IMR-90 (cell line): ENCODE results near the gene REV3L. TPM values are rescaled to one million over a fixed set of nuclear protein-coding genes. Genes with fewer than 3 reads are reported as not detected.

Experiments used
- ATAC-seq: fragments of 200-7000 bp; cut with Tn5 transposase; 2 replicates; pipeline ENCODE4 v1.9.1; 2020; ENCODE audit warnings: low read depth, mild to moderate bottlenecking, moderate library complexity
- BruUV-seq: library from RNA; stranded (reverse); fragments of 400-500 nt; replicated peaks from 2 replicates; lab custom pipeline; 2021; lab: Mats Ljungman, UMichigan
- CTCF ChIA-PET: fragments of 300-600 bp; formaldehyde crosslinking; extraction: SDS; loops from one replicate; lab custom pipeline; 2021; ENCODE audit warnings: antibody characterized with exemption; lab: Yijun Ruan, JAX
- POLR2A ChIA-PET: fragments of 300-600 bp; sonication (Branson Sonifier 250); formaldehyde crosslinking; loops from one replicate; lab custom pipeline; 2022; ENCODE audit warnings: antibody characterized with exemption; ENCODE audit not compliant: unreplicated experiment; lab: Charles Lee
- DNase-seq: peaks from one replicate; pipeline ENCODE4 v3.0.0; 2013
- H2AFZ ChIP-seq: replicated peaks from 2 replicates; pipeline ENCODE3; 2013; ENCODE audit warnings: low read length, mild to moderate bottlenecking; ENCODE audit not compliant: poor library complexity
- H2AK5ac ChIP-seq: 2 replicates; pipeline ENCODE4 v1.6.1; 2013; ENCODE audit warnings: low read depth, low read length, inconsistent platforms
- H2AK9ac ChIP-seq: replicated peaks from 2 replicates; pipeline ENCODE3; 2013; ENCODE audit warnings: mild to moderate bottlenecking, low read depth, low read length, moderate library complexity; ENCODE audit not compliant: poor library complexity
- H2BK120ac ChIP-seq: 2 replicates; pipeline ENCODE4 v1.6.1; 2013; ENCODE audit warnings: low read depth, low read length, inconsistent platforms
- H2BK15ac ChIP-seq: 3 replicates; pipeline ENCODE4 v1.6.1; 2013; ENCODE audit warnings: low read depth, low read length, inconsistent platforms
- H2BK20ac ChIP-seq: 2 replicates; pipeline ENCODE4 v1.6.1; 2013; ENCODE audit warnings: low read depth, mild to moderate bottlenecking, inconsistent platforms, low read length, moderate library complexity
- H2BK5ac ChIP-seq: 2 replicates; pipeline ENCODE4 v1.6.1; 2013; ENCODE audit warnings: mild to moderate bottlenecking, low read depth, low read length, inconsistent platforms; ENCODE audit not compliant: poor library complexity, severe bottlenecking
- H3K14ac ChIP-seq: replicated peaks from 2 replicates; pipeline ENCODE4 v1.6.1; 2013; ENCODE audit warnings: low read depth, low read length, inconsistent platforms
- H3K18ac ChIP-seq: 2 replicates; pipeline ENCODE4 v1.6.1; 2013; ENCODE audit warnings: low read depth, low read length, control low read depth
- H3K23ac ChIP-seq: 2 replicates; pipeline ENCODE4 v1.6.1; 2013; ENCODE audit warnings: low read depth, low read length, inconsistent platforms
- H3K27ac ChIP-seq: 2 replicates; pipeline ENCODE4 v1.5.1; 2013; ENCODE audit warnings: mild to moderate bottlenecking, control low read depth, low read length; ENCODE audit not compliant: insufficient read depth
- H3K27me3 ChIP-seq: 2 replicates; pipeline ENCODE4 v1.6.1; 2013; ENCODE audit warnings: low read length; ENCODE audit not compliant: control insufficient read depth, insufficient read depth
- H3K36me3 ChIP-seq: 2 replicates; pipeline ENCODE4 v1.6.1; 2013; ENCODE audit warnings: low read length, mixed read lengths; ENCODE audit not compliant: control insufficient read depth, insufficient read depth
- H3K4ac ChIP-seq: 2 replicates; pipeline ENCODE4 v1.6.1; 2013; ENCODE audit warnings: low read depth, low read length, inconsistent platforms
- H3K4me1 ChIP-seq: 2 replicates; pipeline ENCODE4 v1.6.1; 2013; ENCODE audit warnings: low read length, mixed read lengths; ENCODE audit not compliant: control insufficient read depth, insufficient read depth
- H3K4me2 ChIP-seq: 2 replicates; pipeline ENCODE4 v1.6.1; 2013; ENCODE audit warnings: low read depth, mild to moderate bottlenecking, control low read depth, low read length, moderate library complexity
- H3K4me3 ChIP-seq: 2 replicates; pipeline ENCODE4 v1.5.1; 2013; ENCODE audit warnings: low read depth, mild to moderate bottlenecking, control low read depth, low read length, moderate library complexity; ENCODE audit not compliant: insufficient read depth
- H3K56ac ChIP-seq: 2 replicates; pipeline ENCODE4 v1.6.1; 2013; ENCODE audit warnings: low read length, inconsistent platforms; ENCODE audit not compliant: insufficient read depth; ENCODE audit errors: extremely low read depth
- H3K79me1 ChIP-seq, 2 experiments: 2 replicates each; pipeline ENCODE4 v1.6.1; 2013; ENCODE audit warnings: low read length in 2 of 2, inconsistent platforms in 1 of 2, low read depth in 1 of 2
- H3K9ac ChIP-seq: 2 replicates; pipeline ENCODE4 v1.6.1; 2013; ENCODE audit warnings: low read depth, low read length, control low read depth
- H3K9me1 ChIP-seq: 2 replicates; pipeline ENCODE4 v1.6.1; 2013; ENCODE audit warnings: low read length, inconsistent platforms; ENCODE audit not compliant: insufficient read depth
- H3K9me3 ChIP-seq: 2 replicates; pipeline ENCODE4 v1.6.1; 2013; ENCODE audit warnings: low read length; ENCODE audit not compliant: control insufficient read depth, insufficient read depth
- H4K20me1 ChIP-seq: 2 replicates; pipeline ENCODE4 v1.6.1; 2013; ENCODE audit warnings: low read length, inconsistent platforms; ENCODE audit not compliant: insufficient read depth
- H4K5ac ChIP-seq: 2 replicates; pipeline ENCODE4 v1.6.1; 2013; ENCODE audit warnings: mild to moderate bottlenecking, low read depth, low read length, control low read depth
- H4K8ac ChIP-seq, 2 experiments: 2 replicates each; pipeline ENCODE4 v1.6.1; 2013; ENCODE audit warnings: low read depth in 2 of 2, low read length in 2 of 2, control low read depth in 1 of 2, inconsistent platforms in 1 of 2
- H4K91ac ChIP-seq: 2 replicates; pipeline ENCODE4 v1.6.1; 2013; ENCODE audit warnings: low read depth, low read length, inconsistent platforms; ENCODE audit not compliant: insufficient read depth
- RAD21 ChIP-seq: IDR thresholded peaks from 2 replicates; pipeline ENCODE4 v1.6.1; 2012; ENCODE audit warnings: low read length, improper control_type of control experiment
- WGBS, 2 experiments: methylation state at CpG; one replicate each; pipeline versions ENCODE4 v1.1.5 to v1.1.7; 2013; ENCODE audit warnings: missing lambda C conversion rate in 2 of 2; ENCODE audit not compliant: insufficient read length in 1 of 2; ENCODE audit errors: extremely low coverage in 2 of 2; 5-methylcytosine and 5-hydroxymethylcytosine counted together
- dilution Hi-C: fragments of 300-500 bp; cut with HindIII; formaldehyde crosslinking; loops from one replicate; pipeline ENCODE4 v1.14.3; 2018; ENCODE audit warnings: low sequenced_read_pairs; ENCODE audit not compliant: unreplicated experiment
- in situ Hi-C: fragments of 300-500 bp; cut with MboI; formaldehyde crosslinking; loops from 3 replicates; pipeline ENCODE4 v1.14.3; 2019; ENCODE audit warnings: low sequenced_read_pairs, inconsistent platforms, mixed read lengths
- intact Hi-C: fragments of 100-400 bp; cut with micrococcal nuclease; formaldehyde crosslinking; loops from 2 replicates; pipeline ENCODE4 v1.10.0; 2022
- polyA plus RNA-seq, 3 experiments: library from polyadenylated mRNA; depleted of rRNA; stranded (reverse); fragments of >200 nt; gene quantifications; 2 replicates each; pipeline ENCODE4 v1.2.3, GENCODE V29; 2012; ENCODE audit warnings: low replicate concordance in 1 of 3
- total RNA-seq: library from RNA; depleted of rRNA; stranded (reverse); fragments of >200 nt; gene quantifications from 2 replicates; pipeline ENCODE4 v1.2.3, GENCODE V29; 2012

The REV3L gene
- total and polyA plus RNA-seq, 2 of the 4 experiments (the other 2 are of a cell fraction), result 7.4 to 15.4 TPM

- H4K91ac ChIP-seq, result no peak overlapping the region
- H4K8ac ChIP-seq, result no peak overlapping the region
- H3K79me1 ChIP-seq, result peaks cover 20 to 59% of the 10 kb centered on the region in 2 experiments
- in situ Hi-C loops, result no loop called here
- H3K4me1 ChIP-seq, result peaks cover 6% of the 10 kb centered on the region
- H3K18ac ChIP-seq, result no peak overlapping the region
- no peak overlapping the region for H3K14ac ChIP-seq
- no peak overlapping the region for H3K56ac ChIP-seq
- WGBS, 2 experiments, result 100% methylated on average over 1 of the region's 1 CpG; no CpG with 5 or more reads in 1 of the 2 experiments
- H3K9me1 ChIP-seq, result peaks cover 12% of the 10 kb centered on the region
- no peak overlapping the region for H3K4ac ChIP-seq
- no peak overlapping the region for H3K27ac ChIP-seq
- no peak overlapping the region for H2AK9ac ChIP-seq
- no peak overlapping the region for H2BK120ac ChIP-seq
- no peak overlapping the region for H2BK20ac ChIP-seq
- no peak overlapping the region for H2BK15ac ChIP-seq
- H3K23ac ChIP-seq, result no peak overlapping the region
- no peak overlapping the region for H4K5ac ChIP-seq
- no peak overlapping the region for H2AFZ ChIP-seq
- peaks cover 14% of the 10 kb centered on the region; the same call in 1 of the 2 replicates for H4K20me1 ChIP-seq
- no peak overlapping the region for H3K4me2 ChIP-seq
- no peak for DNase-seq
- CTCF ChIA-PET, result interaction anchor here (0.6 kb wide), 1 partner anchor 47 kb away, joined by 3 read pairs; no protein-coding TSS in a partner anchor
- peaks cover 11% of the 10 kb centered on the region; the same call in 1 of the 2 replicates for H3K36me3 ChIP-seq
- no peak for TF ChIP-seq RAD21
- intact Hi-C loops, result no loop called here
- H2BK5ac ChIP-seq, result no peak overlapping the region
- H3K27me3 ChIP-seq, result no peaks in the 10 kb centered on the region
- POLR2A ChIA-PET, result no interaction called here
- no peak for ATAC-seq
- no peak overlapping the region for H3K9ac ChIP-seq
- no peak overlapping the region for H2AK5ac ChIP-seq
- no TSS peak for BruUV-seq
- H3K4me3 ChIP-seq, result no peak overlapping the region
- dilution Hi-C loops, result no loop called here
- H3K9me3 ChIP-seq, result no peaks in the 10 kb centered on the region
Measured at GRCh38 chr6:111414373-111414772, 68.6 kb downstream of the REV3L start.
